Measurements from ENCODE around the gene SLC25A45.

- TF ChIP-seq CTCF (conservative IDR thresholded peaks at IDR 0.05; ENCODE audit: low read length) (no peak), EZH2phosphoT487 (IDR thresholded peaks at IDR 0.05; ENCODE audit: borderline replicate concordance) (no peak)
Observed at GRCh38 chr11:65423516-65424204, 41.2 kb upstream of the SLC25A45 start.
